ENCODE results near the gene LRRC39.

DNA sequence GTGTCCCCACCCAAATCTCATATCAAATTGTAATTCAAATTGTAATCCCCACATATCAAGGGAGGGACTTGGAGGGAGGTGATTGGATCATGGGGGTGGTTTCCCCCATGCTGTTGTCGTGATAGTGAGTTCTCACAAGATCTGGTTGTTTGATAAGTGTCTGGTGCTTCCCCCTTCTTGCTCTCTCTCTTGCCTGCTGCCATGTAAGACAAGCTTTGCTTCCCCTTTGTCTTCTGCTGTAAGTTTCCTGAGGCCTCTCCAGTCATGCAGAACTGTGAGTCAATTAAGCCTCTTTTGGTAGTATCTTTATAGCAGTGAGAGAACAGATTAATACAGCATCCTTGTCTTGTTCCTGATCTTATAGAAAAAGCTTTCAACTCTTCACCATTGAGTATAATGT lies 6.5 kb upstream of the LRRC39 start:
- TF ChIP-seq, protein P1, sequence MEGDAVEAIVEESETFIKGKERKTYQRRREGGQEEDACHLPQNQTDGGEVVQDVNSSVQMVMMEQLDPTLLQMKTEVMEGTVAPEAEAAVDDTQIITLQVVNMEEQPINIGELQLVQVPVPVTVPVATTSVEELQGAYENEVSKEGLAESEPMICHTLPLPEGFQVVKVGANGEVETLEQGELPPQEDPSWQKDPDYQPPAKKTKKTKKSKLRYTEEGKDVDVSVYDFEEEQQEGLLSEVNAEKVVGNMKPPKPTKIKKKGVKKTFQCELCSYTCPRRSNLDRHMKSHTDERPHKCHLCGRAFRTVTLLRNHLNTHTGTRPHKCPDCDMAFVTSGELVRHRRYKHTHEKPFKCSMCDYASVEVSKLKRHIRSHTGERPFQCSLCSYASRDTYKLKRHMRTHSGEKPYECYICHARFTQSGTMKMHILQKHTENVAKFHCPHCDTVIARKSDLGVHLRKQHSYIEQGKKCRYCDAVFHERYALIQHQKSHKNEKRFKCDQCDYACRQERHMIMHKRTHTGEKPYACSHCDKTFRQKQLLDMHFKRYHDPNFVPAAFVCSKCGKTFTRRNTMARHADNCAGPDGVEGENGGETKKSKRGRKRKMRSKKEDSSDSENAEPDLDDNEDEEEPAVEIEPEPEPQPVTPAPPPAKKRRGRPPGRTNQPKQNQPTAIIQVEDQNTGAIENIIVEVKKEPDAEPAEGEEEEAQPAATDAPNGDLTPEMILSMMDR (IDR thresholded peaks at IDR 0.05 in 2 of 3, conservative IDR thresholded peaks at IDR 0.05 in 1 of 3; ENCODE audit: borderline replicate concordance in 1 of 3, insufficient read depth in 1 of 3, low read depth in 2 of 3, low read length in 2 of 3) = no peak
- TF ChIP-seq RAD21 (IDR thresholded peaks at IDR 0.05; ENCODE audit: low read depth) (no peak), EZH2 (IDR thresholded peaks at IDR 0.05) (no peak), ZFX (IDR thresholded peaks at IDR 0.05) (no peak), POLR2A (IDR thresholded peaks at IDR 0.05; ENCODE audit: borderline replicate concordance, extremely low read depth, insufficient read depth, insufficient read length) (no peak)
- TF ChIP-seq, protein P2, sequence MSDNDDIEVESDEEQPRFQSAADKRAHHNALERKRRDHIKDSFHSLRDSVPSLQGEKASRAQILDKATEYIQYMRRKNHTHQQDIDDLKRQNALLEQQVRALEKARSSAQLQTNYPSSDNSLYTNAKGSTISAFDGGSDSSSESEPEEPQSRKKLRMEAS (IDR thresholded peaks at IDR 0.05) = no peak
